GM19099 (cell line): Measurements from ENCODE around the gene CAPN1.

ENCODE experiments used
- POLR2A ChIP-seq: IDR thresholded peaks from 3 replicates; pipeline ENCODE4 v1.6.1; 2011; ENCODE audit warnings: low read depth; ENCODE audit not compliant: insufficient read length; ENCODE audit errors: extremely low read depth

Gene CAPN1

DNA sequence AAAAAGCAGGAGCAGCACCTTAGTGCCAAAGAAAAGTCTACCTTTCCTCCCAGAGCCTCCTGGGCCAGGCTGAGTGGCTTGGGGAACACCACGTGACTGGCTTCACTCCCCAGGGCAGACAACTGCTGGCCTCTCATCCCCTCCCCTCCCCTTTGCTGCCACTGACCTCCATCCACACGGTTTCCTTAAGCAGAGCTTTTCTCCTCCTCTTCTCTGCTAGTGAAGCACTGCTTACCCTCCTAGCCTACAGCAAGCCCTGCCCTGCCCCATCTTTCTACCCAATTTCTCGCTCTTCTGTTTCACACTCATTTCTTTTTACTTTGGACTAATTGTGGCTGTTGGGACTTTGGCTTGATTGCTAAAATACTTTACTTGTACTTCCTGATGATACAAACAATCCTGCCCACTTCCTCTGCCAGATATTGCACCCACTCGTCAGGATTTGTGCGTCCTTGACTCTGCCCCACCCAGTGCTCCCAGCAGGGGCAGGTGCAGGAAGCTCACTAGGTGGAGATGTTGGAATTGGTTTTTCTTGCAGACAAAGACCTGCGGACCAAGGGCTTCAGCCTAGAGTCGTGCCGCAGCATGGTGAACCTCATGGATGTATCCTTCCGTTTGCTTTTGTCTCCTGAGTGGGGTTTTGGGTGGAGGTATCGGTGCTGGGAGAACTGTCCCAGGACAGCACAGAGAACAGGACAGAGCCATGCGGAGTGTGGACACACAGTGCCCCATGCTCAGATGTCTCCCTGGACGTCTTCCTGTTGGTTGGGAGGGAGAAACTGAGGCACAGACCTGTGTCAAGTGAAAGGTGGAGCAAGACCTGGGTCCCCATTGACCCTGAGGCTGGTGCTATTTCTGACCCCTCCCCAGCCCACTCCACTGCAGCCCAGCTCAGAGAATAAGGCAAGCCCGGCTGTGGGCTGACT, 27.3 kb downstream of the CAPN1 start:
- TF ChIP-seq POLR2A = no peak

DNA sequence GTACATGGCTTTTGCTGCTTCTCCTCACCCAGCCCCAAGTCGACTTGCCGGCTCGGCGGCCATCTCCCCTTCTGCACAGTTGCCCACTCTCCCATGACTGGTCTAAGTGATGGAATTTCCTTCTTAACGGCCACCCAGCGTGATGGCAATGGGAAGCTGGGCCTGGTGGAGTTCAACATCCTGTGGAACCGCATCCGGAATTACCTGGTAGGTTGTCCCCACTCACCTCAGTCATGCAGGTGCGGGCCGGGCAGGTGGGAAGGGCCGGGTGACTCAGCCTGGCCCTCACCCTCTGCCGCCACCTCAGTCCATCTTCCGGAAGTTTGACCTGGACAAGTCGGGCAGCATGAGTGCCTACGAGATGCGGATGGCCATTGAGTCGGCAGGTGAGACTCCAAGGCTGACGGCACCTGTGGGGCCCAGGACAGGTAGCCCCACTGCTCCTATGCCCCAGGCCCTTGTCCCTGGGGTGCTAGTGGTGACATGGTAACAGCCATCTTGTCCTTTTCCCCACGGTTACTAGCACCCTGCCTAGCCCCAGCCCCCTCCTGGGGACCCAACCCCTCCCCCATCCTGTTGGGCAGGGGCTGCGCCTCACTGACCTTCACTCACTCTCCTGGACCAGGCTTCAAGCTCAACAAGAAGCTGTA, 28.1 kb downstream of the CAPN1 start:
- no peak for TF ChIP-seq POLR2A

DNA sequence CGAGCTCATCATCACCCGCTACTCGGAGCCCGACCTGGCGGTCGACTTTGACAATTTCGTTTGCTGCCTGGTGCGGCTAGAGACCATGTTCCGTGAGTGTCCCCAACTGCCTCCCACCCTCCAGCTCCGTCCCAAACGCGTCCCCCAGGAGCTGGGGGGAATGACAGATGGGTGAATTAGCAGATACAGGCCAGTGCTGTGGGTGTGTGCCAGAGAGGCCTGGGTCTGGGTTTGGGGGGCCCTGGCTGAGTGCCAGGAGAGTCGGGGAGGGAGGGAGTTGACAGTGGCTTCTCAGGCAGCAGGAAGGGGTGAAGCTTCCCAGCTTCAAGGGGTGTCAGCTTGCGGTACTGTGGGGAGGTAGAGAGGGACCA, 28.6 kb downstream of the CAPN1 start:
- TF ChIP-seq POLR2A = no peak

DNA sequence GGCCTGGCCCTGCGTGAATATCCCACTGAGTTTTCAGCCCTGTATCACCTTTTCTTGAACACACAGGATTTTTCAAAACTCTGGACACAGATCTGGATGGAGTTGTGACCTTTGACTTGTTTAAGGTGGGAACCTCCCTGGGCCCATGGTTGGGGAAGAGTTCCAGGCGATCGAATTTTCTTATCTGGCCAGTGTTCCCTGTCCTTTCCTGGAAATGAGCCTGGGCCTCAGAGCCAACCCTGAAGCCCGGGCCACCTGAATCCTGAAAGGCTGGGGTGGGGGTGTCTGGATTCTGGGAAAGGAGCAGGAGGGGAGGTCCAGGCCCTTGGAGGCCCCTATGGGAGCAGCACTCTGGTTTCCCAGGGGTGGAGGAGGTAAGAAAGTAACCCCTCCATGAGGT, 29.0 kb downstream of the CAPN1 start:
- no peak for TF ChIP-seq POLR2A

DNA sequence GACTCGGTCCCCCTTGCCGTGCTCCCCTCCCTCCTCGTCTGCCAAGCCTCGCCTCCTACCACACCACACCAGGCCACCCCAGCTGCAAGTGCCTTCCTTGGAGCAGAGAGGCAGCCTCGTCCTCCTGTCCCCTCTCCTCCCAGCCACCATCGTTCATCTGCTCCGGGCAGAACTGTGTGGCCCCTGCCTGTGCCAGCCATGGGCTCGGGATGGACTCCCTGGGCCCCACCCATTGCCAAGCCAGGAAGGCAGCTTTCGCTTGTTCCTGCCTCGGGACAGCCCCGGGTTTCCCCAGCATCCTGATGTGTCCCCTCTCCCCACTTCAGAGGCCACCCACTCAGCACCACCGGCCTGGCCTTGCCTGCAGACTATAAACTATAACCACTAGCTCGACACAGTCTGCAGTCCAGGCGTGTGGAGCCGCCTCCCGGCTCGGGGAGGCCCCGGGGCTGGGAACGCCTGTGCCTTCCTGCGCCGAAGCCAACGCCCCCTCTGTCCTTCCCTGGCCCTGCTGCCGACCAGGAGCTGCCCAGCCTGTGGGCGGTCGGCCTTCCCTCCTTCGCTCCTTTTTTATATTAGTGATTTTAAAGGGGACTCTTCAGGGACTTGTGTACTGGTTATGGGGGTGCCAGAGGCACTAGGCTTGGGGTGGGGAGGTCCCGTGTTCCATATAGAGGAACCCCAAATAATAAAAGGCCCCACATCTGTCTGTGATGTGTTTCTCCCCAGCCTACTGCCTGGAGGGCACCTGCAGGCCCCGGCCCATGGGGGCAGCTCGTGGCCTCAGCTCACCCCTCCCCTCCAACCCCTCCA, 29.8 kb downstream of the CAPN1 start:
- TF ChIP-seq POLR2A = no peak

DNA sequence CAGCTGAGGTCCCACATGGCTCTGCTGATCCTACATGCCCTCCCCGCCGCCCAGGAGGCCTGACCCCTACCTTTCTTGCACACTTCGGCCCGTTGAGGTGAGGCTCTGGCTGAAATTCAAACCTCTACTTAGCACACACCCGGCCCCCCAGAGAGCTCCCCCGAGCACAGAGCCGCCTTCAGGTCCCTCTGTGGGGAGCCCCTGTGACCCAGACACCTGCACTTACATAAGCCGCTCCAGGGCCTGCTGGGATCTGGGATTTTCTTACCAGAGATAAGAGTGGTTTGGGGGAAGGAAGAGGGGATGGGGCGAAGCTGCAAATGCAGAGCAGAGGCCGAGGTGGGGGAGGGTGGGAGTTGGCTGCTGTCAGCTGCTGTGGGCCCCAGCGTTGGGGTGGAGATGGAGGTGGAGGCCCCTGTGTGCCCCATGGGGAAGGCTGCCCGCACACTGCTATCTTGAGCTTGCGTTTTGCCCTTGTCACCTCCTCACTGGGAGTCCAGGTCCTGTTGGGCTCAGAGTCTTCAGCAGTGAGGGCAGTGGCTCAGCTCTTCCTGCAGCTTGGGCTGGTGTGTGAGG, 30.6 kb downstream of the CAPN1 start:
- TF ChIP-seq POLR2A = no peak

DNA sequence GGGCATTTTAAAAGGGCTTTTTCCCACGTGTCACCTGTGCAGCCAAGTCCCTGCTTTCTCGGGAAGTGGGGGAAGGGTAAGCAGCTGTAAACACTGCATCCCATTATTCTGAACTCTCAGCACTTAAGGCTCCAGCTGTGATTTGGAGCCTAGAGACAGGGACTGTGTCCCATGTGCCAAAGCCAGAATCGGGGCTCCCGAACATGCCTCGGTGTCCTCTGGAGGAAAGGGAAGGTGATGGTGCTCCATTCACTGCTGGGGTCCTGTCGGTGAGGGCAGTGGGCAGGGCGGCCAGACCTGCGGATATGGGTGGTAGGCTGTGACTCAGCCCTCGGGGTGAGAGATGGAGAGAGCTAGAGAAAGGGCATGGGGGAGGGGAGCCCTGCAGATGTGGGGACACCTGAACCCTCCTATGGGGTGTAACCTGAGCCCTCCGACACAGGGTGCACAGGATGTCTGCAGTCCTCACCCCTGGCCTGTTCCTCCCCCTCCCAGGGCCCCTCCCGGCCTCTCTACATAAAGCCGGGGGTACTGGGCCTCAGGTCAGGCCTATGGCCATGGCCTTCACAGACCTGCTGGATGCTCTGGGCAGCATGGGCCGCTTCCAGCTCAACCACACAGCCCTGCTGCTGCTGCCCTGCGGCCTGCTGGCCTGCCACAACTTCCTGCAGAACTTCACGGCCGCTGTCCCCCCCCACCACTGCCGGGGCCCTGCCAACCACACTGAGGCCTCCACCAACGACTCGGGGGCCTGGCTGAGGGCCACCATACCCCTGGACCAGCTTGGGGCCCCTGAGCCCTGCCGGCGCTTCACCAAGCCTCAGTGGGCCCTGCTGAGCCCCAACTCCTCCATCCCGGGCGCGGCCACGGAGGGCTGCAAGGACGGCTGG, 31.8 kb downstream of the CAPN1 start:
- no peak for TF ChIP-seq POLR2A

DNA sequence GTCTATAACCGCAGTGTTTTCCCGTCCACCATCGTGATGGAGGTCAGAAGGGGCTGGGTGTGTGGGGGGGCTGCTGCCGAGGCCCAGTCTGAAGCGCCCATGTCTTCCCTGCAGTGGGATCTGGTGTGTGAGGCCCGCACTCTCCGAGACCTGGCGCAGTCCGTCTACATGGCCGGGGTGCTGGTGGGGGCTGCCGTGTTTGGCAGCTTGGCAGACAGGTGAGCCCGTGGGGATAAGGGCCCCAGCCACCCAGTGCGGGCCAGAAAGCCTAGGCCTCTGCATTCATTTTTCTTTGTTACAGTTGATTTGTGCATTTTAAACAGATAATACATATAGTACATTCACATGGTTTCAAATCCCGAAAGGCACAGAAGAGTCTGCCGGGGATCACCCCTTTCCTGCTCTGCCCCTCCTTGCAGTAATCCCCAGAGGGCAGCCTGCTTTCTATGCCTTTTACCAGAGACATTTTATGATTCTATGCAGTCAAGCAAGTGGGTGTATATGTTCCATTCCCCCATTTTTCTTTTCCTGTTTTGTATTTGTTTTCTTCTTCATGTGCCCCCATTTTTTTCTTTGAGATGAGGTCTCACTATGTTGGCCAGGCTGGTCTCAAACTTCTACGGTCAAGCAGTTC, 32.6 kb downstream of the CAPN1 start:
- no peak for TF ChIP-seq POLR2A

DNA sequence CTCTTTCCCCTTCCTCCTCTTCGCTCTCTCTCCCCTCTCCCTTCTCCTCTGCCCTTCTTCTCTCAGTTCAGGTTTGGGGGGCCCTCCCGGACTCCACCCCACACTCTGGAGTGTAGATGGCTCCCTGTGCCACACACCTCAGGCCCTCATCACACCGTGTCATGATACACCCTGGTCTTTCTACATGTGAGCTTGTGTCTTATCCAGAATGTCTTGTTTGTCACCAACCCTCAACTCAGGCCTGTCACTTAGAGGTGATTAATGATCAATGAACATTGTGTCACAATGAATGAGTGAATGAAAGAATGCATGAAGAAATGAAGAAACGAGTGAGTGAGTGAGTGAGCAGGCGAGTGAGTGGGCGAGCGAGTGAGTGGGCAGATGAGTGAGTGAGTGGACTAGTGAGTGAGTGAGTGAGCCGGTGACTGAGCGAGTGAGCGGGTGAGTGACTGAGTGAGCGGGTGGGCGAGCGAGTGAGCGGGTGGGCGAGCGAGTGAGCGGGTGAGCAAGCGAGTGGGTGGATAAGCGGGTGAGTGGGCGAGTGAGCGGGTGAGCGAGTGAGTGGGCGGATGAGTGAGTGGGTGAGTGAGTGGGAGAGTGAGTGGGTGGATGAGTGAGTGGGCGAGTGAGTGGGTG, 33.8 kb downstream of the CAPN1 start:
- no peak for TF ChIP-seq POLR2A

DNA sequence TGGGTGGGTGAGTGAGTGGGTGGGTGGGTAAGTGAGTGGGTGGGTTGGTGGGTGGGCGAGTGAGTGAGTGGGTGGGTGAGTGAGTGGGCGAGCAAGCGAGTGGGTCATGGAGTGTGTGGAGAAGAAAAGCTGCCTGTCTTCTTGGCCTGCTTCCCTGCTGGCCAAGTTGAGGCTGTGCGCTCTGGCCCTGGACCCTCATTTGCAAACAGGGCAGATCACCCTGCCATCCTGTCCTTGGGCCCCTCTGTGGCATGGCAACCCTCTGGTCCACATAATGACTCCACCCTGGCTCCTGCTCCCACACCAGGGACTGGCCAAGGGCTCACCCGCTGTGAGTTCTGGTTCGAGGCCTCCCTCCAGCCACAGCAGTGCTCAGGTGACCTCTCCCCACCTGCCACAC, 35.1 kb downstream of the CAPN1 start:
- TF ChIP-seq POLR2A = no peak

DNA sequence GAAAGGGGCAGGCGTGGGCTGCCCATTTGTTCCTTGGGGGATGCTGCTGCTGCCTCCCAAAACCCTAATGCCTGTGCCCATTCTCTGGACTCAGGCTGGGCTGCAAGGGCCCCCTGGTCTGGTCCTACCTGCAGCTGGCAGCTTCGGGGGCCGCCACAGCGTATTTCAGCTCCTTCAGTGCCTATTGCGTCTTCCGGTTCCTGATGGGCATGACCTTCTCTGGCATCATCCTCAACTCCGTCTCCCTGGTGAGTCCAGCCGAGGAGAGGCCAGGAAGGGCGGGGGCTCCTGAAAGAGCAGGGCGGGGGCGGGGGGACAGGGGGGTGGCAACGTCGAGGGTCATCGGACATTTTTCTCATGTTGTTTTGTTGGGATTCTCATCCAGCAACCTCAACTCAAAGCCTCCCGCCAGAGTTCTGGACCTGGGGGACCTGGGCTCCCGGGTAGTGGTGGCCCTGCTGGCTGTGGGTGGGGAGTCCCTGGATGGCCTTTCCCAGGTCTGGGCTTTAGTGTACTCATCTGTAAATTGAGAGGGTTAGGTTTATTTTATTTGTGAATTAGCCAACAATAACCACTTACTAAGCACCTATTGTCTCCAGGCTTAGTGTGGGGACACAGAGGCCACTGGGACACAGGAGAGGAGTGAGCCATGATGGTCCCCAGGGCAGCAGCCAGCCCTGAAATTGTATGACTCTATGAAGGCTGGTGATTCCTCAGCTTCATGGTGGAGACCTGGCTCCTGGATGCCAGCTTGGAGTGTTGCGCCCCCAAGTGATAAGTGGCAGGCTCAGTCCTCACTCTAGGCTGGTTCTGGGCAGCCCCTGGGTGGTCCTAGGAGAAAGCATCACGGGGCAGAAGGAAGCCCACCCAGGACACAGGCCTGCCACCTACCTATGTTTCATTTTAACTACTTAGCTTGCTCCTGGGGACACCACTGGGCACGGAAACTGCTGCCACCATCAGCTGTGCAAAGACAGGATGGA, 36.0 kb downstream of the CAPN1 start:
- no peak for TF ChIP-seq POLR2A

DNA sequence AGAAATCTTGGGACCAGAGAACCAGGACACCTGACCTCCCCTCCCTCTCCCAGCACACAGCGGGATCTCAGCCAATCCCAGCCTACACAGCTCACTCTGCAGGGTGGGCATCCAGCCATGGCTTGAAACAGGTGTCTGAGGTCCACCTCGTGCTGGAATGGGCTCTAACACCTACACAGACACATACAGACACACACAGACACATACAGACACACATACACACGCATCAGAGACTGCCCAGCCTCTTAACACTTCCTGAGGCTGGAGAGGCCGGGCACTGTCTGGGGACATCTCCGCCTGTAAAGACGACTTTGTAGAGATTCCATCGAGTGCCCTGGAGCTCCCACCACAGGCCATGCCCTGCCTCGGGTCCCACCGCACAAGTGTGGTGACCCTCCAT, 36.7 kb downstream of the CAPN1 start:
- no peak for TF ChIP-seq POLR2A
